Kidney (tissue), 14 donors: ENCODE measurements around the gene LMX1B. TPM values are rescaled to one million over a fixed set of nuclear protein-coding genes. Genes with fewer than 3 reads are reported as not detected.
"Not testable (repeated sequence)": the region's sequence is repeated elsewhere in the genome, so short reads cannot be mapped to it uniquely, and the experiment has no call there.

ENCODE experiments used
- DNase-seq, 5 donors: peaks; one replicate each; pipeline ENCODE4 v3.0.0-alpha.2; 2013 to 2020
- FAIRE-seq: peaks from 2 replicates; lab custom pipeline; 2012; peaks lifted over from hg19 to GRCh38; lab: Jason Lieb, UNC
- H3K27ac ChIP-seq, 2 donors: one replicate each; pipeline ENCODE4 v1.7.0; 2013; ENCODE audit warnings: low read depth in 2 of 2, low read length in 2 of 2, inconsistent platforms in 1 of 2
- H3K27me3 ChIP-seq: one replicate; pipeline ENCODE4 v1.7.1; 2013; ENCODE audit warnings: low read length, inconsistent platforms; ENCODE audit not compliant: control insufficient read depth, insufficient read depth
- H3K36me3 ChIP-seq, 3 donors: one replicate each; pipeline versions ENCODE4 v1.7.0 to v1.7.1; 2013; ENCODE audit warnings: low read length in 3 of 3, control low read depth in 1 of 3, inconsistent platforms in 1 of 3; ENCODE audit not compliant: insufficient read depth in 3 of 3, control insufficient read depth in 2 of 3
- H3K4me1 ChIP-seq, 3 donors: one replicate each; pipeline versions ENCODE4 v1.7.0 to v1.7.1; 2013; ENCODE audit warnings: low read length in 3 of 3, inconsistent platforms in 1 of 3, low read depth in 1 of 3; ENCODE audit not compliant: control insufficient read depth in 2 of 3, insufficient read depth in 2 of 3
- H3K4me3 ChIP-seq, 3 donors: one replicate each; pipeline versions ENCODE4 v1.7.0 to v1.8.1; 2013; ENCODE audit warnings: low read length in 3 of 3, control low read depth in 1 of 3, inconsistent platforms in 1 of 3
- H3K9ac ChIP-seq, 3 donors: one replicate each; pipeline versions ENCODE4 v1.7.0 to v1.7.1; 2013; ENCODE audit warnings: low read length in 3 of 3, control low read depth in 1 of 3, inconsistent platforms in 1 of 3
- H3K9me3 ChIP-seq, 3 donors: one replicate each; pipeline versions ENCODE4 v1.7.0 to v1.7.1; 2013; ENCODE audit warnings: low read length in 3 of 3, control low read depth in 1 of 3, inconsistent platforms in 1 of 3; ENCODE audit not compliant: control insufficient read depth in 2 of 3, insufficient read depth in 1 of 3
- intact Hi-C: fragments of 100-400 bp; cut with DNase I; formaldehyde crosslinking; loops from one replicate; pipeline ENCODE4 v1.11.1; 2022
- polyA plus RNA-seq: library from polyadenylated mRNA; stranded (reverse); fragments of 350-450 nt; fragmentation: Illumina TruSeq; extraction: RNeasy Lipid Tissue Mini Kit (QIAGEN cat#74804); gene quantifications from one replicate; pipeline ENCODE4 v1.2.3, GENCODE V29; 2014; ENCODE audit warnings: low read depth, low replicate concordance; ENCODE audit not compliant: insufficient read depth
- total RNA-seq: library from RNA; stranded (reverse); fragmentation: NEBNext Ultra II Directional; extraction: Animal tissue kit (Norgen Biotek cat#: 25700); gene quantifications from one replicate; pipeline ENCODE4 v1.2.1, GENCODE V29; 2021
- TF ChIP-seq, protein P1 (sequence below): IDR thresholded peaks from 3 replicates; pipeline ENCODE4 v1.5.1; 2012; ENCODE audit warnings: mild to moderate bottlenecking, moderate library complexity, borderline replicate concordance; ENCODE audit not compliant: insufficient read depth; ENCODE audit errors: extremely low read depth
- donor health status: control.
- donor health status: control.
- donor health status: control.
- donor health status: control.
- donor health status: control.
- donor health status: DM: yes; HTN: yes; CAD: no.
- donor health status: Normal renal cell carcinoma (clear cell type).

Gene LMX1B
- total and polyA plus RNA-seq, 2 donors from 2014 or later, result 0.57 to 2.6 TPM

- no peak overlapping the region for H3K9ac ChIP-seq
- peak in 4 of 5 donors; percentile 75 to 89 (median 83) for DNase-seq
- TF ChIP-seq, protein P1, sequence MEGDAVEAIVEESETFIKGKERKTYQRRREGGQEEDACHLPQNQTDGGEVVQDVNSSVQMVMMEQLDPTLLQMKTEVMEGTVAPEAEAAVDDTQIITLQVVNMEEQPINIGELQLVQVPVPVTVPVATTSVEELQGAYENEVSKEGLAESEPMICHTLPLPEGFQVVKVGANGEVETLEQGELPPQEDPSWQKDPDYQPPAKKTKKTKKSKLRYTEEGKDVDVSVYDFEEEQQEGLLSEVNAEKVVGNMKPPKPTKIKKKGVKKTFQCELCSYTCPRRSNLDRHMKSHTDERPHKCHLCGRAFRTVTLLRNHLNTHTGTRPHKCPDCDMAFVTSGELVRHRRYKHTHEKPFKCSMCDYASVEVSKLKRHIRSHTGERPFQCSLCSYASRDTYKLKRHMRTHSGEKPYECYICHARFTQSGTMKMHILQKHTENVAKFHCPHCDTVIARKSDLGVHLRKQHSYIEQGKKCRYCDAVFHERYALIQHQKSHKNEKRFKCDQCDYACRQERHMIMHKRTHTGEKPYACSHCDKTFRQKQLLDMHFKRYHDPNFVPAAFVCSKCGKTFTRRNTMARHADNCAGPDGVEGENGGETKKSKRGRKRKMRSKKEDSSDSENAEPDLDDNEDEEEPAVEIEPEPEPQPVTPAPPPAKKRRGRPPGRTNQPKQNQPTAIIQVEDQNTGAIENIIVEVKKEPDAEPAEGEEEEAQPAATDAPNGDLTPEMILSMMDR, result no peak
- H3K36me3 ChIP-seq, result no peaks in the 10 kb centered on the region
- H3K9me3 ChIP-seq, result no peaks in the 10 kb centered on the region
- H3K27ac ChIP-seq, result no peak overlapping the region
- peaks cover 8% of the 10 kb centered on the region for H3K27me3 ChIP-seq
- intact Hi-C loops, result no loop called here
- no peak overlapping the region for H3K4me3 ChIP-seq
- peaks cover 0 to 3% (median 0%) of the 10 kb centered on the region in 3 donors for H3K4me1 ChIP-seq
- FAIRE-seq, result no peak
Observed at GRCh38 chr9:126652140-126652582, 38.4 kb downstream of the LMX1B start.

DNA sequence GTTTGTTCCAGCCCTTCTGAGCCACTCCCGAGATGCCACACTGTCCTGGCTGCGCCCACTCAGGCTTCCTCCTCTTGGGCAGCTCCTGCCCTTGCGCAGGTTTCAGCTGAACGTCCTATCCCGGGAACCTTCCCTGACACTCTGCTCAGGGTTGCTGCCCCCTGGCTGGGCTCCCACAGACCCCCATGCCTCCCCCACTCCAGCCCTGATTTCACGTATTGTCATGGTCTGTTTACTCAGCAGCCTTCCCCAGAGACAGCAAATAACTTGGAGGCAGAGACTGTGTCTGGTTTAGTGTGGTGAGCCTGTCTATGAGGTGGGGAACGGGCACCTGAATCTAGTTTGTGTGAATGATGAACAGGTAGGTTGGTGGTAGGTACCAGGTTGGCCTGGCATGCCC, 40.4 kb downstream of the LMX1B start:
- Histone ChIP-seq H3K9me3 (no peaks in the 10 kb centered on the region), H3K27ac (no peak overlapping the region), H3K27me3 (peaks cover 5% of the 10 kb centered on the region), H3K36me3 (no peaks in the 10 kb centered on the region), H3K4me3 (no peak overlapping the region), H3K4me1 (peaks cover 0 to 3% (median 0%) of the 10 kb centered on the region in 3 donors), H3K9ac (no peak overlapping the region)
- intact Hi-C loops, result no loop called here
- FAIRE-seq (no peak), DNase-seq (peak in 4 of 5 donors; percentile 59 to 80 (median 75))
- TF ChIP-seq, protein P1, result no peak

- FAIRE-seq, H3K36me3 ChIP-seq, H3K27ac ChIP-seq, H3K9ac ChIP-seq, H3K27me3 ChIP-seq, intact Hi-C loops, DNase-seq, H3K4me3 ChIP-seq, H3K9me3 ChIP-seq, H3K4me1 ChIP-seq: not testable (repeated sequence)
Observed at GRCh38 chr9:126656214-126656613, 42.5 kb downstream of the LMX1B start.

GRCh38 chr9:126658201-126658825, 44.6 kb downstream of the LMX1B start:
- H3K27ac ChIP-seq, result no peak overlapping the region
- FAIRE-seq (no peak), DNase-seq (no peak)
- no peaks in the 10 kb centered on the region for H3K36me3 ChIP-seq
- no peak overlapping the region for H3K9ac ChIP-seq
- H3K4me3 ChIP-seq, result no peak overlapping the region
- intact Hi-C loops, result no loop called here
- TF ChIP-seq, protein P1, result no peak
- no peaks in the 10 kb centered on the region for H3K27me3 ChIP-seq
- no peaks in the 10 kb centered on the region for H3K4me1 ChIP-seq
- no peaks in the 10 kb centered on the region for H3K9me3 ChIP-seq
